ENCODE data around the gene TPRA1. TPM values are rescaled to one million over a fixed set of nuclear protein-coding genes. Genes with fewer than 3 reads are reported as not detected.
"Not testable (repeated sequence)": the region's sequence is repeated elsewhere in the genome, so short reads cannot be mapped to it uniquely, and the experiment has no call there.

The TPRA1 gene
- total RNA-seq, 1 donor from 2014 or later, result 15.6 TPM

DNA sequence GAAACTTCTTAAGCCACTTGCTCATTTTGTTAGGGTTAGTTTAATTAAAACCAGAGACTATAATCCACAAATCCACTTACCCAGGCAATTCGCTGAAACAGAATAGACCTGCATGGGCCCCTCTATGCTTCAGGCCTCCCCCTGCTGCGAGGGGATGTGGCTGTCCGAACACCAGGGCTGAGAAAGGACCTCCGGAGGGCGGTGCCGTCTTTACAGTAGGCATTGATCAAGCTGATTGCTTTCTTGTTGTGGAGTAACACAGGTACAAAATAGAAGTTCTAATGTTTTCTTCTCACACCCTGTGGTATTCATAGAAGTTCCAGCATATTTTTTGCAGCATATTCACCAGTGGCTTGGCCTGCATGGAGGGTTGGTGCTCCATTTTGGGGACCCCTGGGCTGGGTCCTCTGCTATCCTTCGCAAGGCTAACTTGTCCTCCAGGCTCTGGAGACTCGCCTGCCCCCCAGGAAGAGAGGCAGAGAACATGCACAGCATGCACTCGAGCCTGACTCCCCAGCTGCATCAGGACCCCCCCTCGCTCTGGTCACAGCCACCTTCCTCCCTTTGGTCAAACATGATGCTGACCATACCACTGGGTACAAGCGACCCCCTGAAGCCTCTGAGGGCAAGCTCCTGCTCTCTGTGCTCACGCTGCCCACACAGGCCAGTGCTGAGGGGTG, 55.3 kb downstream of the TPRA1 start:
- no peak for ATAC-seq

DNA sequence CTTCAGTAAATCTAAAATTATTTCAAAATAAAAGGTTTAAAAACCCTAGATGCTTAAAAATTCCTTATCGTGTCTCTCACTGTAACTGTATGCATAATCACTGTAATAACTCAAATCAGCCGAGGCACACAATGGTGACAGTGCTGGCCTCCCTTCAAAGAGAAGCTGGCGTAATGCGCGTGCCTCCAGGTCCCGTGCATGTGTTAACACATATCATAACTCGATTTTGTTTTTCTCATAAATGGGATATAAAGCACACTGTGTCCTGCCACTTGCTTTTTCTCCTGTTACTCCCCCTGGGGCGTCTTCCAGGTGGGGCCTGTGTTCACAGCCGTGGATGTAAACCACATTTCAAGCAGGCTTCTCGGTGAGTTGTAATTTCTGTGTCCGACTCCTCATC, 56.0 kb downstream of the TPRA1 start:
- ATAC-seq, result no peak

DNA sequence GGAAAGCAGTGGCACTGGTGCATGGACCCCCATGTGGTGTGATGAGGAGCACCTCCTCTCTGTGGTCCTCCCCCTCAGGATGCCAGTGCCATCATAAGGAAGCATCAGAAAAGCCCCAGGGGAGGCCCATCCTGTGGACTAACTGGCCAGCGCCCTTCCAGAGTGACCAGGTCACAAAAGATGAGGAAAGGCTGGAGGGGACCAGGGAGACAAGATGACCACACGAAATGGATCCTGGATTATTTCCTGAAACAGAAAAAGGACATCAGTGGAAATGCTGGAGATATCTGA, 56.4 kb downstream of the TPRA1 start:
- no peak for ATAC-seq

GRCh38 chr3:127532561-127533203, 57.9 kb downstream of the TPRA1 start:
- ATAC-seq, result no peak

GRCh38 chr3:127531821-127532220, 58.7 kb downstream of the TPRA1 start:
- no peak for ATAC-seq

DNA sequence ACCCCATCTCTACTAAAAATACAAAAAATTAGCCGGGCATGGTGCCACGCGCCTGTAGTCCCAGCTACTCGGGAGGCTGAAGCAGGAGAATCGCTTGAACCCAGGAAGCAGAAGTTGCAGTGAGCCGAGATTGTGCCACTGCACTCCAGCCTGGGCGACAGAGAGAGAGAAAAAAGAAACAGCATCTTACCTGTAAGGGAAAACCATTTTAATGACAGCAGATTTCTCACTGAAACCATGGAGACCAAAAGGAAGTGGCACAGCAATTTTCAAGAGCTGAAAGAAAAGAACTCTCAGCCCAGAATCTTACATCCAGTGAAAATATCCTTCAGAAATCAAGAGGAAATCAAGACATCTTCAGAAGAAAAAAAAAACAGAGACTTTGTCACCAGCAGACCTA, 59.7 kb downstream of the TPRA1 start:
- ATAC-seq, result not testable (repeated sequence)

GRCh38 chr3:127529346-127530188, 61.0 kb downstream of the TPRA1 start:
- no peak for ATAC-seq

GRCh38 chr3:127525373-127525772, 65.2 kb downstream of the TPRA1 start:
- peak; percentile 61 for ATAC-seq

GRCh38 chr3:127524296-127524896, 66.1 kb downstream of the TPRA1 start:
- no peak for ATAC-seq

Other genes starting within 250 kb of the TPRA1 start
- gene MCM2, start 7.7 kb upstream of the TPRA1 start, total RNA-seq, result 20.6 TPM
- gene PODXL2, start 38.5 kb upstream of the TPRA1 start, total RNA-seq, result 2.7 TPM
- gene ABTB1, start 82.2 kb upstream of the TPRA1 start, total RNA-seq, result 6.4 TPM
- gene MGLL, start 231.8 kb upstream of the TPRA1 start, total RNA-seq, result 135 TPM

Measured in esophagus mucosa (tissue), 1 donor.